GM21528 (cell line): ENCODE data around the gene TSPAN17.

Source experiments
- ATAC-seq: cut with Tn5 transposase; IDR thresholded peaks from one replicate; pipeline ENCODE4 v1.9.1; 2021; ENCODE audit warnings: mild to moderate bottlenecking, moderate library complexity; ENCODE audit not compliant: unreplicated experiment, low FRiP score

Gene TSPAN17

DNA sequence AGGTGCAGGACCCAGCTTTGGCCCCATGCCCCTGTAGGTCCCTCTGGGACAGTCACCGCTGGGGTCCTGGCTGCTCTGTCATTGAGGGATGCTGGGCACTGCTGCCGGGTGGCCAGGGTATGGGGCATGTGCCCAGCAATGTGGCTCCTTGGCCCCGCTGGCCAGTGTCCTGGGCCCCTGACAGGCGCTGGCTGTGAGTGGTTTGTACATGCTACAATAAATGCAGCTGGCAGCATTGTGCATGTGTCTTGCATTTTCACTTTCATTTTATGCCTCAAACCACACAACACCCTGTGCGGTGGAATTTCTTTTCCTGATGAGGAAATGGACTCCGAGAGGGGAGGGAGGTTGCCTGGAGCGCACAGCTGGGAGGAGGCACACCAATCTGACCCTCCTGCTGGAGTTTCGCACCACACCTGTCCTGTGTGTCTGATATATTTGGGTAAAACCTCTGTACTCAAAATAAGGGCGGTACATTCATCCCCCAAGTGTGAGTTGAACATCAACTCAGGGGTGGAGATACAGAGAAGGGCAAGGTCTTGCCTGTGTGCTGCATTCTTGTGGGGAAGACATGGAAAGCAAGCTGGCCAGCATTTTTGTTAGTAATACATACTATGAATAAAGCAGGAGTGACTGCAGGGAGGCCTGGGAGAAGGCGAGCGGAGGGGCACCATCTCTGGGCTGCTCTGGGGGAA lies 11.7 kb downstream of the TSPAN17 start:
- no peak for ATAC-seq

DNA sequence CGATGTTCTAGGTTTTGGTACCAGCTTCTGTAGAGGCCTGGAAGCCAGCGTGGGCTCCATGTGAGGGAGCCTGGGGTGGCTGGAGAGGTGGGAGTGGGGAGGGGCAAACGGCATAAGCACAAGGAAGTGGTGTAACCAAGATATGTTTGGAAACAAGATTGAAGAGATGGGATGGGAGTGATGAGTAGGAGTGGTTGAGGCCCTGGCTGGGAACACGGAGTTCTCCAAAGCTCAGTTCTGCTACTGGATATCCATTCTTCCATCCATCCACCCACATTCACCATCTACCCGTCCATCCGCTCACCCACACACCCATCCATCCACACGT lies 12.2 kb downstream of the TSPAN17 start:
- ATAC-seq: no peak

DNA sequence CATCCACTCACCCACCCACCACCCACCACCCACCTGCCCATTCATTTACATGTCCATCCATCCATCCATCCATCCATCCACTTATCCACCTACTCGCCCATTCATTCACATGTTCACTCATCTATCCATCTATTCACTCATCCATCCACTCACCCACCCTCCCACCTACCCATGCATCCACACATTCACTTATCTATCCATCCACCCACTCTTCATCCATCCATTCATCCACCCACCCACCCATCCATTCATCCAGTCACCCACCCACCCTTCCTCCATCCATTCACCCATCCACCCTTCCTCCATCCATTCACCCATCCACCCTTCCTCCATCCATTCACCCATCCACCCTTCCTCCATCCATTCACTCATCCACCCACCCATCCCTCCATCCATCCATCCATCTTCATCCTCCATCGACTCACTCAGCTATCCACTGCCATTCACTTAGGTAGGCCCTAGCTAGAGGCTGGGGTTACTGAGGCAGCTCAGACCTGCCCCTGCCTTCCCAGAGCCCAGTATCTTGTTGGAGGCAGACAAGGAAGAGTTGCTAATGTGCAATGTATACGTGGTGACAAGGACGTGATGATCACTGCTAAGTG lies 12.7 kb downstream of the TSPAN17 start:
- no peak for ATAC-seq

DNA sequence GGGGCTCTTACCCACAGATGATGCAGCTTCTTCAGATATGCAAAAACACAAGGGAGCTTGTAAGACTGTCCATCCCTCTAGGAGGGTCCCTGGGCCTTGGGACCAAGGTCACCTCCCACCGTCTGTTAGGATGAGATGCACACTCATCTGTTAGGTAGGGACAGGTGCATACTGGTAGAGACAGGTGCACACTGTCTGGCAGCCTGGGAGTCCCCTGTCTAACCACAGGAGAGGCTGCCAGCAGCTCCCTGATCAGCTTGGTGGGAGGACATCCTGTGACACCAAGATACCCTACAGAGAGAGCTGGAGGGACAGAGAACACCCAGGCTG lies 13.2 kb downstream of the TSPAN17 start:
- ATAC-seq: peak; percentile 40

DNA sequence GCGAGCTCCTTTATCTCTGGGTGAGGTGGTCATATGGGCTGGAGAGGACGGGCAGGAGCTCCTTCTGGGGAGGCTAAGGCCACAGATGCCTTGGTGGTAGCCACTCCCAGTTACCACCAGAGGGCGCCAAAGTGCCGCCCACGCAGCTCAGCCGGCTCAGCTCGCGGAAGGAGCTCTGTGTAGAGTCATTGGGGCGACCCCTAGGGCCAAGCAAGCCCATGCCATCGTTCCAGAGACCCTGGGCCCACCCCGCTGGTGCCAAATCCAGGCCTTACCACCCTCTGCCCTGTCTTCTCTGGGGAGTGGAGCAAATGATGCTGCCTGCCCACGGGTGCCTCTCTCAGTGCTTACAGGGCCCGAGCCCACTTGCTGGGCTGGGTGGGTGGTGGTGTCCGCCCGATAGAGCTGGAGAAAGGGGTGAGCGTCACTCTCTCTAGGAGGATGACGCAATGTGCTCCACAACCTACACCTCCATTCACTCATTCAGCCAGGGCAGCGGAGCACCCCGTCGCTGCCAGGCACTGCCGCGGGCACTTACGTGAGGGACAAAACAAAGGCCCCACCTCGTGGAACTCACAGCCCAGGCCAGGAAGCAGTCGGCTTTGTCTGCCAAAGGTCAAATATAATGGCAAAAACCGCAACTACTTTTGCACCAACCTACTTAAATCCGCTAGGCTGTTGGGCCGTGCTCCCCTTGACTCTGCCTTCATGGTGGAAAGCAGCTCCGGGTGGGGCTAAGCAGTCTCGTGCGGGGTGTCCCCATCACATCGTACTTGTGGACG lies 13.8 kb downstream of the TSPAN17 start:
- peak; percentile 63 for ATAC-seq

DNA sequence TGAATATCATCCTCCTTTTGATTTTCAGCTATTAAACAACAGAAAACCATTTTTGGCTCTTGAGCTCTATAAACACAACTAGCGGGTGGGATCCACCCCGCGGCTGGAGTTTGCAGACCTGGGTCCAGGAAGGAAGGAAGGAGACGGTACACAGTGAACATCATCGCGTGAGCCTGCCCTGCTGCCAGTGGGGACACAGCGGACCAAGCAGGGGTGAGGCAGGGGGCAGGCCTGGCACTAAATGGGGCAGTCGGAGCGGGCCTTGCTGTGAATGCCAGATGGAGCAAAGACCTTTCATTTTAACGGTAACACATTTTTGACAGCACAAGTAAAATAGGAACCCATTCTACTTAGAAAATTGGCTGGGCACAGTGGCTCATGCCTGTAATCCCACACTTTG lies 14.4 kb downstream of the TSPAN17 start:
- no peak for ATAC-seq

DNA sequence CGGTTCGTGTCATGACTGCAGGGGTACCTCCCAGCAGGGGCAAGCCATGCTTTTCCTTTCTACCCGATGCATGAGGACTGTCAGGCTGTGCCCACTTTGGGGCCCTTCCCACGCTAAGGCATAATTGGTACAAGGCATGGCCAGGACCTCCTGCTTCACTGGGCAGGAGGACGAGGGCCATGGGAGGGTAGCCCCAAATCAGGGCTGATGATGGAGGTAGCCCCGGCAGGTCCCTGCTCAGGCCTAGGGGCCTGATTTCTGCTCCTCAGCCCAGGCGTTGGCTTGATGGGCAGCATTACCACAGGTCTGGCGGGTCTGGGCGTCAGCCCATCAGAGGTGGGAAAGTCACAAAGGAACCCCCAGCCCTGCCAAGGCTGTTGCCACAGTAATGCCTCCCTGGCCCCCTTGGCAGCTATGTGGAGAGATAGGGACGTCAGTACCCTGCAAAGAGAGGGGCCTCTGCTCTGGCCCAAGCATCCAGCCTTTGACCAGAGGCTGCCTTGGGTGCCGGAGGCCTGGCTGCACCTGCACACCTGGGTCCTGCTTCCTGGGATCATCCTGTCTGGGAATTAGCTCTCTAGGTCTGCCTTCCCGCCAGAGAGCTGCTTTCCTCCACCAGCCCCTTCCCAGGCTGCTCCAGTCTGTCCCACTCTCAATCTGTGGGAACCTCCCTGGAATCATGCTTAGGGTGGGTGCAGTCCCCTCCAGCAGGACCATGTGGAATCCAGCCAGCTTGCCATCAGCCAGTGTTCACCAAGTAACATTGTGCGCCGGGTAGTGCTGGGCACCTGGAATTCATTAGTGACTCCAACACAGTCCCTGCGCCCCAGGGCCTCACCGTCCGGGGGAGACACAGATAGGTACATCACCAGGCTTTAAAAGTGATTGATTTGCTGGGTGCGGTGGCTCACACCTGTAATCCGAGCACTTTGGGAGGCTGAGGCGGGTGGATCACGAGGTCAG lies 15.4 kb downstream of the TSPAN17 start:
- no peak for ATAC-seq

DNA sequence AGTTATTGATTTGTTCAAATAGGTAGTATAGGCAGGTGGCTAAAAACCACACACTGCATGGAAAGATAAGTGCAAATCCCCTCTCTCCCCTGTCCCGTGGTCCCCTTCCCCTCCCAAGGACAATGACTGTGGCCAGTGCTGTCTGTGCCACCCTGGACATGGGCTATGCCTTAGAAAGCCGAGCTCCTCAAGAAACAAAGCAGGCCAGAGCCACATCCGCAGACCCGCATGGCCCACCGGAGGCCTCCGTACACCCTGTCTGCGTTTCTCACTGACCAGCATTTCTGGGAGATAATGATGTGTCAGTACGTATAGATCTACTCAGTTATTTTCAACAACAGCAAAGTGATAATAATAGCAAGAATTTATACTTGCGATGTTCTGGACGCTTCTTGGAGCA lies 16.3 kb downstream of the TSPAN17 start:
- ATAC-seq: no peak

DNA sequence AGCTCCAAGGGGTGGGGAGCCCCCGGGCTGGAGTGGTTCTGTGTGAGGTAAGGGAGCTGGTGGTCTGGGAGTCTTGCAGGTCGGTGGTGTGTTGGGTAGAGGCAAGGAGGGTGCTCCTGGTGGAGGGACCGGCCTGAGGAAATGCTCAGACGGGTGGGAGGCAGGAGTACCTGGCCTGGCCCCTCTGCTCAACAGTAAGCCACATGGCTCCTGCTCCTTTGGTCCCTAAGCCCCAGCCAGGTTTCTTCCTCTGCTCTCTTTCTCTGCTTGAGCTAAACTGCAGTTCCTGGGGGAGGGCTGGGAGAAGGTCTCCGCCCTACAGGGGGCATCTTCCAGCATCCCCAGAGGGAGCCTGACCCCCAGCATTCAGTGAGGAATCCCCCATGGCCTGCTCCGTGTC lies 17.2 kb downstream of the TSPAN17 start:
- ATAC-seq: no peak

DNA sequence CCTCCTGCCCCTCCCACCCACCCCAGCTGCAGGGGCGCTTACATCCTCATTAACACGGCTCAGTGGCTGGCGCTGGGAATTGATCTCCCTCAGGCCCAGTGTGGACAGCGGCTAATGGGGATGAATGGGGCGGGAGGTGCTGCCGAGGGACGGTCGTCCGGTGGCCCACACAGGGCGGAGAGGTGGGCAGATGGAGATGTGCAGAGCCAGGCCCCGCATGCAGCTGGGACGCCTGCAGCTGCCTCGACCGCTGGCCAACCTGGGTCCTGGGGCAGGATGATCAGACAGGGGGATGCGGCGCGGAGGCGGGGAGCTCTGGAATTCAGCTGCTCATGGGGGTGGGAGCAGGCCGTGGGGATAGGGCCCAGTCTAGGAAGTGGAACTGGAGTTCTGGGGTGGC lies 17.6 kb downstream of the TSPAN17 start:
- ATAC-seq: no peak

DNA sequence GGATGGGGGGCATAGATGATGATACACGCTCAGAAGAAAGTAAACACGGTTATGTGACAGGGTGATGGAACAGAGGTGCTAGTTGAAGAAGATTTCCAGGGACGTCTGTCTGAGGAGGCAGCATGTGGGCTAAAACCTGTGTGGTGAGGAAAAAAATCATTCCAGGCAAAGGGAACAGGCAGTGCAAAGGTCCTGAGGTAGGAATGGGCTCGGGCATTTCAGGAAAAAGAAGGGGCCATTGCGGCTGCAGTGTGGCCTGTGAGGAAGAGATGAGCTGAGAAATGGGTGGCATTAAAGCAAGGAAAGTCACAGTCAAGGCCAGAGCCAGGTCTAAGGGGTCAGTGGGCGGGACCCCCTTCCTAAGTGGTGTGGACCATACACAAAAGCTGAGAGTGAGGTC lies 18.2 kb downstream of the TSPAN17 start:
- ATAC-seq: no peak

DNA sequence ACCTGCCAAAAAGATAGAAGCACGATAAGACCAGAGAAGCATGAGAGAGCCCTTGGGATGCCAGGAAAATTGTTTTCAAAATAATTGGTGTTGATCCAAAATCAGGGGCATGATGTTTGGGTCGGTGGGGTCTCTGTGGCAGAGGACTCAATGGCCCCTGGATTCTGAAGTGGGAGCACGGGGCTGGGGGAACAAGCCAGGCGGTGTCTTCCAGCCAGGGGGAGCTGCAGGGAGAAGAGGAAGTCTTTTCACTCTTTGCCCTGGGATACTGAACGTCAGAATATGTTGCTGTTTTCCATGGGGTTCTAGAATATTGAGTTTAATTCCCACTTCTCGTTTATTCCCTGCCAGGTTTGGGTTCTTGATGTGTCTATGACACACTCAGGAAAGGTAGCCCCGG lies 20.4 kb downstream of the TSPAN17 start:
- no peak for ATAC-seq

DNA sequence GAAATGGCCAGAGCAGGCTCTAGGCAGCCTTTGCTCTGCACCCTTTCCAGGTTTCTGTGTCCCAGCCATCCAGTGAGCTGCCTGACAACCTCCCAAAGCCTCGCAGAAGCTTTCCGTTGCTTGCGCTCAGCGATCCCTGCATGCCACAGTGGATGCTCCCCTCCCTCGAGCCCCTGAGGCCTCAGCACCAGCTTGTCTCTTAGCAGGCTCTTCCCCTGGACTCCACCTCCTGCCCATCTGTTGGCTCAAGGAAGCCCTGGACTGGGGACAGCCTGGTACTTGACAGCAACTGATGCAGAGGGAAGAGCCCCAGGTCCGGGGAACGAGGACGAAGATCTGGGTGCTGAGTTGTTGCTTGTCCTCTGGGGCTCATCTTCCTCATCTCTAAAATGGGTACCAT lies 23.2 kb downstream of the TSPAN17 start:
- ATAC-seq: no peak

DNA sequence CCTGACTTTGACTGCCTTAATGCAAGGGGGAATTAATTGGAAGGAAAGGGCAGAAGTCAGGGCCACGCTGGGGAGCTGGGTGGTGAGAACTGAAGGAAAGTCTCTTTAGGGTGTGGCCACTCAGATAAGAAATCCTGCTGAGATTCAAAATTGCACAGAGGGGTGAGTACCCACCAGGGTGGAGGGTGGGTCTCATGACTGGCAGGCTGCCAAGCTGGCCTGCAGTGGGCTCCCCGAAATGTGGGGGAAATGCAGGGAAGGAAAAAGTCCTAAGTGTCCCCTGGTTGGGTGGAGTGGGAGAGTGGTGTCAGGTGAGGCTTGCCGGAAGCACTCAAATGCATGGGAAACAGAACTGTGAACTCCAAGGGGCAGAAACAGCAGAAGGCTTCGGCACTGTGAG lies 24.1 kb downstream of the TSPAN17 start:
- no peak for ATAC-seq

DNA sequence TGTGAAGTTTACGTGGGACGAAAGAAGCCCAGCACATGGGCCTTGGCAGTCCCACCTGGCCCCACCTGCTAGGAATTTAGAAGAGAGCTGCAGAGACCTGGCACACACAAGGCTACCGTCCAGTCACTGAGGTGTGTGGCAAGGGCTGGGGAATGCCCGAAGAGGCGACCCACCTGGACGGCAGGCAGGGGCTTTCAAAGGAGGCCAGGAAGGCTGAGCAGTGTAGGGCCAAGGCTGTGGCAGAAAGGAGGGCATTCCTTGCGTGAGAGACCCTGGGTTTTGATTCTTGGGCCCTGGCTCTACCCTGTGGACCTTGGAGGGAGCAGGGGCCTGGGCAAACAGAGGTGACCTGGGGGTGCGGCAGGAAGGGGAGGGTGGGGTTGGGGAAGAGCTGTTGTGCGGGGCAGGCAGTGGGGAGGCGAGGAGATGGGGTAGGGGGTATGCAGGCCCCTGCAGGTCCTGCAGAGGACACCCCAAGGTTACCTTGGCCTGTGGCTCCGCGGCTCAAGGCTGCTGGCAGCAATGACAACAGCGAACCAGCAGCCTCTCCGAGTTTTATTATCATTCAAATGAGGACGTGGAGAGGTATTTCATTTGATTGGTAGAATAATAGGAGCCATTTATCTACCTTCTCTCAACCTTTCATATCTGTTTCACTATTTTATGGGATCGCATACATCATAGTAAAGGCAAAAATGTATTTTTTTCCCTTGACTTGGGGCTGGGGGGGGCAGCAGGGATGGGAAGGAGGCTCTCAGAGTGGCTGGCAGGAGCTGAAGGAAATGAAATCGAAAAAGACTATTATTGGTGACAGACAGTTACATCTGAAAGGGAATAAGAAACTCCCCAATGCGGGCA lies 24.8 kb downstream of the TSPAN17 start:
- no peak for ATAC-seq

DNA sequence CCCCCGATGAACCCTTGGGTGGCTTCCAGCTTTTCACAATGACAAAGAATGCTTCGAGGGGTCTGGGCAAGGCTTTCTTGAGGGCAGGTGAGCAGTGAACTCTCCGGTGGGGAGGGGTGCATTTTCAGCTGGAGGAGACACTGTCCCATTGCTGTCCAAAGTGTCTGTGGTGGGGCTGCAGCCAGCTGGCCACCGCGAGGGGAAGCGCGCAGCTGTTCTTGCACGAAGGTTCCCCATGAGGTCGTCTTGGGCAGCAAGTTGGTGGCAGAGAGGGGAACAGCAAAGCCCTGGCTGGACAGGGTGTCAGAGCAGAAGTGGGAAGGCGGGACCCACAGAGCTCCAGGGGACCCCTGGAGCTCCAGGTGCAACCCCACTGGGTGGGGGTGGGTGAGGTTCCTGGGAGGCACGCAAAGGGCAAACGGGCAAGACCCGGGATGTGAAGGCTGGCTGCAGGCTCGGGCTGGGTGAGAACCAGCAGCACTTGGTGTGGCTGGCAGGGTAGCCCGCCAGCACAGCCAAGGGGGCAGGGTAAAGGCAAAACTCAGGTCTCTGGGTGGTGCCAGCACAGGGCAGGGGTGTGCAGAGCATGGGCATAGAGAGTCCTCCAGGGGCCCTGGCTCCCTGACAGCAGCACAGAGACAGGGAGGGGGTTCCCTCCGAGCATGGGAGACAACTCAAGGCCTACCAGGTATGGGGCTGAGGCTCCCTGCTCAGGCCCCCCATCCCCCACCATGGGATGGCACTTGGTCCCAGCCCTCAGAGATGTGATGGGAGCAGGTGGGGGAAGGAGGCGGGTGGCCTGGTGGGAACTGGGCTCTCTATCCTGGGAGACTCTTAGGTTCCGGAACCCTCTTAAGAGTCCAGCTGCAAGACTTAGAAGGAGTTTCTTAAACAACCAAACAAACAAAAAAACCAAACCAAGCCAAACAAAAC lies 26.6 kb downstream of the TSPAN17 start:
- no peak for ATAC-seq

DNA sequence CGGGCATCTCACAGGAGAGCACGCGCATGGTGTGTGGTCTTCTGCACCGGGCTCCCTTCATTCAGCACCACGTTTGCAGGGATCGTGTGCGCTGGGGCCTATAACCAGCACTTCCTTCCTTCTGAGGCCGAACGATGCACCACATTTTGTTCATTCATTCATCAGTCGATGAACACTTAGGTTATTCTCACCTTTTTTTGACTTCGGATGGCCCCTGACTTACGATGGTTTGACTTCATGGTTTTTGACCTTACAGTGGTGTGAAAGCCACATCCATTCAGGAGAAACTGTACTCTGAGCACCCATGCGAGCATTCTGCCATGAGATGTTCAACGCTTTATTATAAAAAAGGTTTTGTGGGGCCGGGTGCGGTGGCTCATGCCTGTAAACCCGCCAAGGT lies 27.5 kb downstream of the TSPAN17 start:
- ATAC-seq: no peak

DNA sequence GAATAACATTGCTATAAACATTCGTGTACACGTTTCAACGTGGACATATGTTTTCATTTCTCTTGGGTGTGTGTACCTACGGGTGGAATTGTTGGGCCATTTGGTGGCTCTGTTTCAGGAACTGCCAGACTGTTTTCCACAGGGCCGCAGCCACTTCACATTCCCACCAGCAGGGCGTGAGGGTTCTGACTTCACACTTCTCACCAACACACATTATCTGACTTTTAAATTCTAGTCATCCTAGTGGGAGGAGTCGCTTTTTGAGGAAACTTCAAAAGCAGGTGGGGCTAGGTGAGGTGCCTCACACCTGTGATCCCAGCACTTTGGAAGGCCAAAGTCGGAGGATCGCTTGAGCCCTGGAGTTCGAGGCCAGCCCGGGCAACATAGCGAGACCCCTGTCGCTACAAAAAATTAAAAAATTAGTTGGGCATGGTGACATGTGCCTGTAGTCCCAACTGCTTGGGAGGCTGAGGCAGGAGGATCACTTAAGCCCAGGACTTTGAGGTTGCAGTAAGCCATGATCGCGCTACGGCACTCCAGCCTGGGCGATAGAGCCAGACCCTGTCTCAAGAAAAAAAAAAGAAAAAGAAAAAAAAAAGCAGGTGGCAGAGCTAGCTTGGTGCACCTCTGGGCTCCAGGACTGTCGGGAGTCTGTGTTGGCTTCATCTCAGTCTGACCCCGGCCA lies 28.5 kb downstream of the TSPAN17 start:
- no peak for ATAC-seq
